Measurements from ENCODE around the gene STRAP. TPM values are rescaled to one million over a fixed set of nuclear protein-coding genes. Genes with fewer than 3 reads are reported as not detected.
A peak's percentile ranks its signal among the peaks of the same experiment; 100 is the strongest.

The STRAP gene
- total RNA-seq, 4 donors from 2014 or later = 77.7 to 106 (median 102) TPM

DNA sequence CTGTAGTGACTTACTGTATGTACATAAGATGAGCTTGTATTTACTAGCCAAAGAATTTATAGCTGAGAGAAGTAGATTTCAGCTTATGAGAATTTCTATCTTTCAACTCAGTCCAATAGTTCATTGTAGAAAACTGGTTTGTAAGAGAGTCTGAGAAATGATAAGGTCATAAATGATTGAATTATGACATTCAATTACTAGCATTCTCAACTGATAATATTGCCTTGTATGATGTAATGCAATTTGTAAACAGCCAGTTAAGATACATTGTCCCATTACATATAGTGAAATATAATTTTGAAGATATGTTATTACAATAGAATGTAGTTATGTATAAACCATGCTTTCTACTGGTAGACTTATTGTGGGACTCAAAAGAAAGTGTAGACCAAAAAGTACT is 42.5 kb upstream of the STRAP start:
- in situ Hi-C loops (cut with MboI; ENCODE audit: low sequenced_read_pairs in 4 of 4) = no loop called here
- DNase-seq = no peak
- H3K4me3 ChIP-seq = no peak overlapping the region

DNA sequence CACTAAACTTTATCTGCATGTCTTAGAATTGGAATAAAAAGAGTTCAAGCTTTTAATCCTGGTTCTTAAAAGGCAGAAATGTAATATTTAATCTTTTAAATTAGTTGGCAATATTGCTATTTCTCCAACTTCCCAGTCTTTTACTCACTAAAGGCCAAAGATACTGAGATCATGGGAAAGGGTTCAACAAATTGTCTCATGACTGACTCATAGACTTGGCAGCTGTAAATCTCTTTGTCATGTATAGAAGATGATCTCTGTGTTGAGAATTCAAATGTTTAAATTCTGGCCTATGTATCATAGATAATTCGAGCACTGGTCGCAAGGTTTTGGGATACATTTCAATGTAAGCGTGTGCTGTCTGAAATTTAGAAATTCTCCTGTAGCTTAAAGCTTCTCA is 40.1 kb upstream of the STRAP start:
- DNase-seq (no peak), ATAC-seq (no peak)
- Histone ChIP-seq H3K36me3 (no peaks in the 10 kb centered on the region), H3K4me1 (peaks cover under 1 to 8% of the 10 kb centered on the region in 2 donors), H3K4me3 (no peak overlapping the region), H3K27me3 (no peaks in the 10 kb centered on the region), H3K9me3 (no peaks in the 10 kb centered on the region), H3K27ac (no peak overlapping the region)
- TF ChIP-seq, protein P1, sequence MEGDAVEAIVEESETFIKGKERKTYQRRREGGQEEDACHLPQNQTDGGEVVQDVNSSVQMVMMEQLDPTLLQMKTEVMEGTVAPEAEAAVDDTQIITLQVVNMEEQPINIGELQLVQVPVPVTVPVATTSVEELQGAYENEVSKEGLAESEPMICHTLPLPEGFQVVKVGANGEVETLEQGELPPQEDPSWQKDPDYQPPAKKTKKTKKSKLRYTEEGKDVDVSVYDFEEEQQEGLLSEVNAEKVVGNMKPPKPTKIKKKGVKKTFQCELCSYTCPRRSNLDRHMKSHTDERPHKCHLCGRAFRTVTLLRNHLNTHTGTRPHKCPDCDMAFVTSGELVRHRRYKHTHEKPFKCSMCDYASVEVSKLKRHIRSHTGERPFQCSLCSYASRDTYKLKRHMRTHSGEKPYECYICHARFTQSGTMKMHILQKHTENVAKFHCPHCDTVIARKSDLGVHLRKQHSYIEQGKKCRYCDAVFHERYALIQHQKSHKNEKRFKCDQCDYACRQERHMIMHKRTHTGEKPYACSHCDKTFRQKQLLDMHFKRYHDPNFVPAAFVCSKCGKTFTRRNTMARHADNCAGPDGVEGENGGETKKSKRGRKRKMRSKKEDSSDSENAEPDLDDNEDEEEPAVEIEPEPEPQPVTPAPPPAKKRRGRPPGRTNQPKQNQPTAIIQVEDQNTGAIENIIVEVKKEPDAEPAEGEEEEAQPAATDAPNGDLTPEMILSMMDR (IDR thresholded peaks at IDR 0.05 in 4 of 5, conservative IDR thresholded peaks at IDR 0.05 in 1 of 5) = no peak
- no peak for TF ChIP-seq POLR2A (IDR thresholded peaks at IDR 0.05)
- in situ Hi-C loops (cut with MboI; ENCODE audit: low sequenced_read_pairs in 4 of 4) (no loop called here), intact Hi-C loops (cut with DNase I; ENCODE audit: low total_unique reads) (no loop called here)

More for the DNA sequence above, 42.5 kb upstream of the STRAP start:
- Histone ChIP-seq H3K9me3 (no peaks in the 10 kb centered on the region), H3K36me3 (no peaks in the 10 kb centered on the region), H3K4me1 (no peaks in the 10 kb centered on the region), H3K27ac (no peak overlapping the region), H3K27me3 (no peaks in the 10 kb centered on the region)
- ATAC-seq = no peak
- TF ChIP-seq, protein P1 (IDR thresholded peaks at IDR 0.05 in 4 of 5, conservative IDR thresholded peaks at IDR 0.05 in 1 of 5) = no peak
- no peak for TF ChIP-seq POLR2A (IDR thresholded peaks at IDR 0.05)
- intact Hi-C loops (cut with DNase I; ENCODE audit: low total_unique reads) = no loop called here

GRCh38 chr12:15846887-15847286 is 35.3 kb upstream of the STRAP start:
- H3K4me1 ChIP-seq = peaks cover 19 to 29% of the 10 kb centered on the region in 2 donors
- H3K4me3 ChIP-seq = no peak overlapping the region
- ATAC-seq = peak; percentile 74 to 87
- H3K36me3 ChIP-seq = no peaks in the 10 kb centered on the region
- intact Hi-C loops (cut with DNase I; ENCODE audit: low total_unique reads) (no loop called here), in situ Hi-C loops (cut with MboI; ENCODE audit: low sequenced_read_pairs in 4 of 4) (no loop called here)
- TF ChIP-seq, protein P1 (IDR thresholded peaks at IDR 0.05 in 4 of 5, conservative IDR thresholded peaks at IDR 0.05 in 1 of 5) = no peak
- TF ChIP-seq POLR2A (IDR thresholded peaks at IDR 0.05) = no peak
- no peaks in the 10 kb centered on the region for H3K27me3 ChIP-seq
- peak in 1 of 2 donors; percentile 20 for DNase-seq
- peak overlapping the region; percentile 0 to 43 (median 30) for H3K27ac ChIP-seq
- no peaks in the 10 kb centered on the region for H3K9me3 ChIP-seq

- Histone ChIP-seq H3K9me3 (no peaks in the 10 kb centered on the region), H3K36me3 (no peaks in the 10 kb centered on the region), H3K4me3 (no peak overlapping the region), H3K27me3 (no peaks in the 10 kb centered on the region), H3K27ac (no peak overlapping the region), H3K4me1 (peaks cover 19 to 29% of the 10 kb centered on the region in 2 donors)
- TF ChIP-seq, protein P1 (IDR thresholded peaks at IDR 0.05 in 4 of 5, conservative IDR thresholded peaks at IDR 0.05 in 1 of 5) = no peak
- no peak for TF ChIP-seq POLR2A (IDR thresholded peaks at IDR 0.05)
- DNase-seq (no peak), ATAC-seq (no peak)
- in situ Hi-C loops (cut with MboI; ENCODE audit: low sequenced_read_pairs in 4 of 4) (no loop called here), intact Hi-C loops (cut with DNase I; ENCODE audit: low total_unique reads) (no loop called here)
Observed at GRCh38 chr12:15848606-15849005, 33.6 kb upstream of the STRAP start.
